GM21619 (cell line): ENCODE measurements around the gene SUGP2.

ENCODE experiments used
- ATAC-seq: cut with Tn5 transposase; IDR thresholded peaks from one replicate; pipeline ENCODE4 v1.9.1; 2021; ENCODE audit not compliant: unreplicated experiment

Gene SUGP2

DNA sequence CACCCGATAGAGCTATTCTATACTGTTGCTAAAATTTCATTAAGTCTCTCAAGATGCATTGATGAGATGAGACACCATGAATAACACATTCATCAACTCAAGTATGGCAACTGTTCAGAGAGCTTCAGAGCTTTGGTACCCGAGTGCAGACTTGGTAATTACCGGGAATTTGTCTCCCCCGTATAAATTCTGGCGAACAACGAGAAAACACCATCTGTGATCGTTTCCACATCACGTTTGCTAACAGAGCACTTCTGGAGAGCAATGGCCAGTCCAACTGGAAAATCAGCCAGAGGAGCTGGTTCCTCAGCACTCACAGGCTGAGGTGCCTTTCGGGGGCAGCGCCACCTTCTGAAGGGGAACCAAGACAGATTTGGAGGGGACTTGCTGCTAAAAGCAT is 40.2 kb downstream of the SUGP2 start:
- ATAC-seq: no peak

DNA sequence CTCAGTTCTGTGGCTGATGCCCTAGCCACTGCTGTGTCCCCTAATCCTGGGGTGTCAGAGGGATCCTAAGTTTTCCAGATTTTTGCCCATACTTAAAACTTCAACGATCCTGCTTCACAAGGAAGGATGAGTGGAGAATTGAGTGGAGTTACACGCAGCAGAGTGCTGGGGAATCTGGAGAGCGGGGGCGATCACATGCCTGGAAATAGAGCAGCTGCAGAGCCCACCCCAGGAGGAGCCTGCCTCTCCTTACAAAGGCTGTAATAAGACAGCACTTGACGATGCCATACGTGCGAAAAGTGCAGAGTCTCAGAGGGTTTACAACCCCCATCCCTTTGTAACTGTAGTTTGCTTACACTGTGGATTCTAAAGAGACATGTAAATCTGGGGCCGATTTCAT is 40.6 kb downstream of the SUGP2 start:
- ATAC-seq: no peak

DNA sequence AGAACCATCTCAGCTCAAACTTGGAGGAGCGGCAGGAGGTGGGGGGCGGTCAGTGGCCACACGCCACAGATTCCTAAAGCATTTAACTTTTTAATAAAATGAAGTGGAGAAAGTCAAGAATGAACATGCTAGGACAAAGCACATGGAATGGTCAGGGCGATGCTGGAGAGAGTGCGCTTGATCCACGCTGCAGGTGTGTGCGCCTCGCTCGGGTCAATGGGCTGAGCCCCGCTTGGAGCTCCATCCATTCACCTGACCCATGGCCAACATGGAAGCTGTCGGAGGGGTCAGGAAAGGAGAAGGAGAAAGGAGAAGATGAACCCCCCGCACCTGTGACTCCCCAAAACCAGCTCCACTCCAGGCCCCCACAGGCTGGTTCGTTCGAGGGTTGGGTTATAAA is 41.8 kb downstream of the SUGP2 start:
- ATAC-seq: no peak

DNA sequence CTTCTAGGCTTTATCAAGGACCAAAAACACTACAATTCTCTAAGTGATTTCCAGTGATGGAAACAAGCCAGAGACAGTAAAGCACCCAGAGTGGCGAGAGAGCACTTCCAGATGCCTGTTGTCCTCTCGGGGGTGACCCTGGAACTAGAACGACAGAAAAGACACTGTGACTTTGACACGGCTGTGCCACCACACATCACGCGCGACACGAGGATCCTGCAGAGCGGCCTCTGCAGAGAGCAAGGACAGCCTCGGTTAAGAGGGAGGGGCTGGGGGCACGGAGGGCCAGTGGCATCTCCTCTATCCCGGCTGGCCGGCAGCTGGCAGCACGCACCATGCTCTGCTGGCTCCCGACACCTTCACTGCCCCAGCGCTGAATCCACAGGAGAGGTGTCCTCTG is 42.3 kb downstream of the SUGP2 start:
- ATAC-seq: no peak

DNA sequence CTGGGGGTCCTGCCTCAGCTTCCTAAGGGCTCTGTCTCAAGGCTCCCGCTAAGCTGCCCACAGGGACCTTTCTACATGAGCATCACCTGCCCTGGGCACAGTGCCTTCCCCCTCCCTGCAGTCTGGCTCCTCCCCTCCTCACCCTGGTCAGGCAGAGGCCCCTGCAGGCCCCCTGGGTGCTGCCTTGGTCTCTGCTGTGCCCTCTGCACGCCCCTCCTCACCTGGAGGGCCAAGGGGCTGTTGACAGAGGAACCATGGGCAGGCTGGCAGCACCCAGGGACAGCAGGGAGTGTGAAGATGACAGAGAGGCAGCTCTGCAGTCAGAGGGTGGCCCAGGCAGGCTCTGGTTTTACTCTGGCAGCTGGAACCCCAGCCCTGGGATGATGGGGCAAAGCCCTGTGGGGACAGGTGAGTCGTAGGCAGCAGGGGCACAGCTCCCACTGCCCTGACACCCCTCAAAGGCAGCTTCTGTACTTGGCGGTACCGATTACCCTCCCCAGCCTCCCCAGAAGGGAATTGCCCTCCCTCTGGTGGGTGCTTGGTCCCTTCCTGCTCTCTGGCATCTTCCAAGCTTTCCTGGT is 43.1 kb downstream of the SUGP2 start:
- ATAC-seq: no peak

DNA sequence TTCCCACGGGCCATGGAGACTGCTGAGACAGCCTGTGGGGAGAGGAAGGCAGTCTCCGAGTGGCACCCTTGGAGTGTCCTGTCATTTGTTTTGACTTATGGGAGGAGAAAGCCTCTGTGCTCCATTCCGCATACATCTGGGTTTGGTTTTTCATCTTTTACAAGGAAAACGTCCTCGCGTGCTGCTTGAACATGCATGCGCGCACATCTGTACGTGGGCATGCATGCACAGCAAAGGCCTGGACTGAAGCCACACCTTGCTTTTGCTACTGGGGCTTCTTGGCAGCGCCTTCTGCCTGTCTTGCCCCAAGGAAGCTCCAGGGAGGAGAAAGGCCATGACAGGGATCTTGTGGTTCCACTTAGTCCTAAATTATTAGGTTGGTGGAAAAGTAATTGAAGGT is 44.0 kb downstream of the SUGP2 start:
- ATAC-seq: no peak

DNA sequence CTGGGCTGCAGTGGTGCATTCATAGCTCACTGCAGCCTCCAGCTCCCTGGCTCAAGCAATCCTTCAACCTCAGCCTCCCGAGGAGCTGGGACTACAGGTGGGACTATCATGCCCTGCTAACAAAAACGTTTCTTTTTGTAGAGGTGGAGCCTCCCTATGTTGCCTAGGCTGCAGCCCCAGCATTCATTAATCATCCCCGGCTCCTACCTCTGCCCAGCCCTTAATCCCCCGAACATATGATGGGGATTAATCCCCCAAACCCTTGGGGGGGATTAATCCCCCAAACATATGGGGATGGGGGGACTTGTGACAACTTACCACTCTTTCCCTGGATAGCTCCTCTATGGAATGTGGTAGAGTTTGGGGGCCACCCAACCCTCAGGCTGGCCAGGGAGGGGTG is 45.9 kb downstream of the SUGP2 start:
- no peak for ATAC-seq

DNA sequence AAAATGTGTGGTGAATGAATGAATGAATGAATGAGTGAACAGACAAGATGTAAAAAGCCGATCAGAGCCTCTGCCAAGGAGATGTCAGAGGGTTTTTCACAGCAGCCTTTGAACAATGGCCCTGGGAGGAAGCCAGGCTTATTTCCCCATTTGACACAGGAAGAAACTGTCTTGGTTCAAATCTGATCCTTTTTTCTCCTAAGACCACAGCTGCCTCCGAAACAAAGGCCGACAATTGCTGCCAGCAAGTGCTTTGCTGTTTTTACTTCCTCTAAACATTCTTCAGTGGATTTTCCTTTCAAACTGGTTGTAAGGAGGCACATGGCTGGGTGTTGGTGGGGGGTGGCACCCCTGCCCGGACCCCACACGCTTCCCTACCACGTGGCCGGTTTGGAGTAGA is 48.1 kb downstream of the SUGP2 start:
- ATAC-seq: no peak

DNA sequence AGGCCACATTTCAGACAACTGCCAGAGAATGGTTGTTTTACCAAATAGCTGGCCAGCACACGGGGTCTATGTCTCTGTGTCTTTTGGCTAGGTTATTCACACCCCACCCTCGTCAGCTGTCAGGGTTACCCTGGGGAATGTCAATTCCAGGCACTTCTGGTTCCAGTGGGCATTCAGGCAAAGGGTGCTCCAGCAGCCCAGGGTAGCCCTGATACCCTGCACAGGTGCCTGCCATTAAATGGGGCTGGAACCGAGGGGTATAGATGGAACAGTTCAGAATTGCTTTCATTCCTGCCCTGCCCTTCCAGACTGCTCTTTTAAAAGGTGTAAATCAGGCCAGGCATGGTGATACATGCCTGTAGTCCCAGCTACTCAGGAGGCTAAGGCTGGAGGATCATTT is 49.1 kb downstream of the SUGP2 start:
- no peak for ATAC-seq

DNA sequence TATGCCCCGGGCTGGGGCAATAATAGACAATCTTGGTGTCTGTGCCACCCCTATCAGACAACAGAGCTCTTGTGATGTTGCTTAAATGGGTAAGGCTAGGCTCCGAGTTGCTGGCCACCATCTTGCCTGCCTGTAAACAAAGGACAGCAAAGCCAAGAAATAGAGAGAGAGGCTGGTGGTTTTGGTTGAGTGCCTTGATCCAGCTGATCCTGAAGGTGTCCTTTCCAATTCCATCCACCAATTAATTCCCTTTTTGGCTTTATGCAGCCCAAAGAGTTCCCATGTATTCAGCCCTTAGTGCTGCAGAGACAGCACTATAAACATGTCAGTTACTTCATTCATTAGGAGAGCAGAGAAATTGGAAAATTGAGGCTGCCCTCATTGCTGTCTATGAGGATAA is 50.6 kb downstream of the SUGP2 start:
- no peak for ATAC-seq

DNA sequence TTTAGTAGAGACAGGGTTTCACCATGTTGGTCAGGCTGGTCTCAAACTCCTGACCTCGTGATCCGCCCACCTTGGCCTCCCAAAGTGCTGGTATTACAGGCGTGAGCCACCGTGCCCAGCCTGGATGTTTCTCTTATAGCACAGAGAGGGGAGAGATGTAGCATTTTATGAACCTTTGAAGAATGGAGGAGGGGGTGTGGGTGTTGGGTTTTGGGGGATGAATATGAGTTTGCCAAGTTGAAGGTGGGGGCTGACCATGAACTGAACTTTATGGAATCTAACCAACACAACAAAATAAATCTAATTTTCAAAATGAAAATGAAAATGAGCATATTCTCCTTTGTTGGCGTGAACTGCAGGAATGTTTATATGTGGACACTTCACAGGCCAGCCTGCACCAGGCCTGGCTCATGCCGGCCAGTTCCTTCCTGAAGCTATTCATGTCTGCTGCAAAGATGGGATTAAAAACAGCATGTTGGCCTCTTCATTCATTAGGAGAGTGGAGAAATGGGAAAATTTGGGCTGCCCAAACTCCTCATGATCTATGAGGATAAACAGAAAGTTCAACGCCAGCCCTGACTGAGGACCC is 52.8 kb downstream of the SUGP2 start:
- no peak for ATAC-seq

DNA sequence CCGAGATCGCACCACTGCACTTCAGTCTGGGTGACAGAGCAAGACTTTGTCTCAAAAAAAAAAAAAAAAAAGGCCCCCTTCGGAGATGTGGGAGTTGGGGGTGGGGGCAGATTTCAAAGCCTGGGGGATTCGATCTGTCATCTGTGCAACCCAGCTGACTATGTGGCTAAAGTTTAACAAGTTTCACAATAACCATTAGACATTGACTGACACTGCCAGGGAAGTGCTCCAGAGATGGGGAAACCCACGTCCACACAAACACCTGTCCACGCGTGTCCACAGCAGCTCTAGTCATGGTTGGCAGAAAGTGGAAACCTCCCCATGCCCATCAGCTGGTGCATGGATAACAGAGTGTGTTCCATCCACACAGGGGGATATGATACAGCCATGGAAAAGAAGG is 54.7 kb downstream of the SUGP2 start:
- no peak for ATAC-seq

DNA sequence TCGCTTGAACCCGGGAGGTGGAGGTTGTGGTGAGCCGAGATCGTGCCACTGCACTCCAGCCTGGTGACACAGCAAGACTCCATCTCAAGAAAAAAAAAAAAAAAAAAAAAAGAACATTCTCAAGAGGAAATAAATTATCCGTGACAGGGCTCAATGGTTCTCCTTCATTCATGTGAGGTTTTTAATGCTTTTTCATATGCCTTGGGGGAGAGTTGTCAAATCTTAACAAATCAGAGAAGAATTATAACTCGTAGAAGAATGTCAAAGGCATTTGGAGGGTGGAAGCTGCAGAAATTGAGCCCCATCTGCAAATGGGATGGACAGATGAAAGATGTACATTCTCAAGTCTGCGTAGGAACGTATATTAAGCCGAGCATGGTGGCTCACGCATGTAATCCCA is 57.4 kb downstream of the SUGP2 start:
- no peak for ATAC-seq

DNA sequence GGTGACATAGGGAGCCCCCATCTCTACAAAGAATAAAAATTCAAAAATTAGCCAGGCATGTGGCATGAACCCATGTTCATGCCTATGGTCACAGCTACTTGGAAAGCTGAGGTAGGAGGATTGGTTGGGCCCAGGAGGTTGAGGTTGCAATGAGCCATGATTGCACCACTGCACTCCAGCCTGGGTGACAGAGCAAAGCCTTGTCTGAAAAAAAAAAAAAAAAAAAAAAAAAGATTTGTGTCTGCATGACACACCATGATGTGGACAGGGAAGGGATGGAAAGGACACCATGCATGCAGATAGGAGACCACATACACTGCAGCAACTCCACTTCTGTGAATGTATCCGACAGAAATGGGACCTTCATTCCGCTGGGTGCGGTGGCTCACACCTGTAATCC is 58.3 kb downstream of the SUGP2 start:
- no peak for ATAC-seq

DNA sequence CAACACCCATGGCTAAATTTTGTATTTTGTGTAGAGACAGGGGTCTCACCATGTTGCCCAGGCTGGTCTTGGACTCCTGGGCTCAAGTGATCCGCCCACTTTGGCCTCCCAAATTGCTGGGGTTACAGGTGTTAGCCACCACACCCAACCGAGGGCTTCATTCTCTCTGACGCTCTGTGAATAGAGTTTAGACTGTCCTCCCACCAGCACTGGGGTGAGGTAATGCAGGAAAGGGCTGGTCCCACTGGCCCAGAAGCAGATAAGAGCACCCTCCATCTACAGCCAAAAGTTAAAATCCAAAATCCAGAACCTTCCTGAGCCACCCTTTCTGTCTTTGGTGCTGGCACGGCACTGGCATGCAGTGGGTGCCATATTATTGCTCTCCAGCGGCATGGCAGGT is 60.5 kb downstream of the SUGP2 start:
- ATAC-seq: no peak

DNA sequence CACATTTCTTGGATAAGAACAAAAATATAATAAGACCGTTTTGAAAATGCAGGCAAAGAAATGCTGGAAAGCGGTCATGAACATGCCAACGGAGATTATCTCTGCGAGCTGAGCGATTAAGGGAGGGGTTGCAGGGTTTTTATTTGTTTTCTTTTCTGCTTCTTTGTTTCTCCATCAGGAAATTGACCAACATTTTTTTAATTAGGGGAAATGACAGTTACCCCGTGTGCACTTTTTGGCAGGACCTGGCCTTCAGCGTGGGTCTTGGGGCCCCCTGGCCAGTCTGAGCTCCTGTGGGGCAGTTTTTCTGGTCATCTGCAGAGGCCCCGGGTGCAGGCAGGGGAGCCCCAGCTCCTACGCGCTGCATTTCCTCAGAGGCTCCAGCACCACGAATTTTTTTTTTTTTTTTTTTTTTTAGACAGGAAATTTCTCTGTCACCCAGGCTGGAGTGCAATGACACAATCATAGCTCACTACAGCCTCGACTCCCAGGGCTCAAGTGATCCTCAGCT is 61.0 kb downstream of the SUGP2 start:
- no peak for ATAC-seq

DNA sequence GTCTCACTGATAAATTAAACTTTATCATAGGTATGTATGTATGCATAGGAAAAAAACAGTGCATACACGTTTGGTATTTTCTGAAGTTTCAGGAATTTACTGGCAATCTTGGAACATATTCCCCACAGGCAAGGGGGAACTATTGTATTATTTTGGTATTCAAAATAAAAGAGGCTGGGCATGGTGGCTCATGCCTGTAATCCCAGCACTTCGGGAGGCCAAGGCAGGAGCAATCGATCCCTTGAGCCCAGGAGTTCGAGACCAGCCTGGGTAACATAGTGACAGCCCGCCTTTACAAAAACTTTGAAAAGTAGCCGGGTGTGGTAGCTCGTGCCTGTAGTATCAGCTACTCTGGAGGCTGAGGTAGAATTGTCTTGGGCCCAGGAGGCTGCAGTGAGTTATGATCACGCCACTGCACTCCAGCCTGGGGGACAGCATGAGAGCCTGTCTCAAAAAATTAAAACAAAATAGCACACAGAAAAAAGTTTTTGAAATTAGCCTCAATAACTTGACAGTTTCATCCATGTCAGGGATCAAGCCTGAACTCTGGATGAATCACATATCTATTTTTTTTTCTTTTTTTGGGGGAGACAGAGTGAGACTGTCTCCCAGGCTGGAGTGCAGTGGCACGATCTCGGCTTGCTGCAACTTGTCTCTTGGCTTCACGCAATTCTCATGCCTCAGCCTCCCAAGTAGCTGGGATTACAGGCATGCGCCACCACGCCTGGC is 63.2 kb downstream of the SUGP2 start:
- ATAC-seq: no peak

DNA sequence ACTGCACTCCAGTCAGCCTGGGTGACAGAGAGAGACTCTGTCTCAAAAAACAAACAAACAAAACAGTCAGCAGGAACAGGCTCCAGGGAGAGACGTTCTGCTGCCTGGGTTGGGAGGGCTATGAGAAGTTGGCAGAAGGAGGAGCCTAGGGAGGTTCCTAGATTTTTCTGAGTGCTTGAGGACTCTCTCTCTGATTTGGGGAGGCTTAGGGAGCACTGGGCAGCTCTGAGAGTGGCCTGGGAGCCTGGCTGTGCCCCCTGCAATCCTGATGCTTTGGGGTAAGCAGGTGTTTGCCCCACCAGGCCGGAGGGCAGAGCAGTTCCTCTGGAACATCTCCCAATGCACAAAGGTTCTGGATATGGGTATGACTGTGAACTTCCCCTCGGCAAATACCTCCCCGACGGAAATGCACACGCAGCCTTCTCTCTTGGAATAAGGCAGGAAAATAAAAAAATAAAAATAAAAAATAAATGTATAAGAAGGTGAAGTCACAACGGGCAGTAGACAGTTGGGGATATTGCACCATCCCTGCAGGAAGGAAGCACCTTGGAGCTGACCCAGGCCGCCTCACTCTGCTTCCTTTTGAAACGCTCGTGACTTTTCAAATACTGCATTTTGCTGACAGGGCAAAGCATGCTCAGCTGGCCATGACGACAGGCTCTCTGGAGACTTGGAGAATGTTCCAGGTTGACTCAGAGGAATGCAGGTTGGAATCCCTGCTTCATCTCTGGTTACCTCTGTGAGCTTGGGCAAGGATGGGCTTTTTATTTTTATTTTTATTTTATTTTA is 65.8 kb downstream of the SUGP2 start:
- no peak for ATAC-seq

DNA sequence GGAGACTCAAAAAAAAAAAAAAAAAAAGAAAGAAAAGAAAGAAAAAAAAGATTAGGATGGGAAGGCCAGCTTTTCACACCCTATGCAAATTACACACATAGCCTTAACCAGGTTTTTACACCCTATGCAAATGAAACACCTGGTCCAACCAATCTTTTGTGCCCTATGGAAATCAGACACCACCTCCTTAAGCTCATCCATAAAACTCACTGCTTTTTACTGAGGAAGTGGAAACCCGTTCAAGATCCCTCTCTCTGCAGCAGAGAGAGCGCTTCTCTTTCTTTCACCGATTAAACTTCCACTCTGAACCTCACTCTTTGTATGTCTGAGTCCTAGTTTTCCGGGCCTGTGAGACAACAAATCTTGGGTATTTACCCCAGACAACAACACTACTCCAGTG is 67.0 kb downstream of the SUGP2 start:
- no peak for ATAC-seq

DNA sequence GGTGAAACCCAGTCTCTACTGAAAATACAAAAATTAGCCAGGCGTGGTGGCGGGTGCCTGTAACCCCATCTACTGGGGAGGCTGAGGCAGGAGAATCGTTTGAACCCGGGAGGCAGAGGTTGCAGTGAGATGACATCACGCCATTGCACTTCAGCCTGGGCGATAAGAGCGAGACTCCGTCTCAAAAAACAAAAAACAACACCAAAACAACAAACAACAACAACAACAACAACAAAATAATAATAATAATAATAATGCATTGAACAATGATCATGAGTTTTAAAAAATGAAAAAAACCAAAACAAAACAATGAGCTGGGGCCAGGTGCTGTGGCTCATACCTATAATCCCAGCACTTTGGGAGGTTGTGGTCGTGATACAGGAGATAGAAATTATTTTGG is 69.2 kb downstream of the SUGP2 start:
- ATAC-seq: no peak

DNA sequence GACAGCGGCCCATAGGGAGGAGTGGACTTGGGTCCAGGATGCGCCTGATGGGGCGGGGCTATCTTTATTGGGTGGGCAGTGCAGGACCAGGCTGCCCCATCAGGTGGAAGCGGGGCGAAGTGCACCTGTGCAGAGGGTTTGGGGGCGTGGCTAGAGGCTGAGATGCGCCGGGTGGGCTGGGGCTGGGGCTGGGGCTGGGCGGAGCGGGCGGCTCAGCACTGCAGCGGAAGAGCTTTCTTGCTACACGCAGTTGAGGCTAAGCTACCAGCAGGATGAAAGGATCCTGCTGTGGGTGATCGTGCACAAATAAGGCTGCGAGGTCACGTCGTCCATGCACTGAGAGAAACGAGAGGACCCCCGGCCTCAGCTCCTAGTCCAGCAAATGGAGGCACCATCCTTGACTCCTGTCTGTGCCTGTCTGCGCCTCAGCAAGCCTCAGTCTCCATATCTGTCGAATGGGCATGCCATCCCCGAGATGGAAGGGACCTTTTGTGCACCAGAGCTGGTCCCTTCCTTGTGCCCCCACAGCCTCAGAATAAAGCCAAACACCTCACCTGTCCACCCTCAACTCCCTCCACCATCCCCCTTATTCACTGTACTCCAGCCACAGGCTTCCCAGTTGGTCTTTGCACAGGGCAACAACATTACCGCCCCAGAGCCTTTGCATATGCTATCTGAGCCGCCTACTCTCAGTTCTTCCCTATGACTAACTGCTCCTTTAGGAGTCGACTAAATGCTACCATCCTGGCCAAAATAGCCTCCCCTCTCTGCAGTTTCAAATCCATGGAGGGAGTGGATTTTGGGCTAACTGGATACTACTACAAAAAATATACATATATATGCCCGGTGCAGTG is 71.3 kb downstream of the SUGP2 start:
- no peak for ATAC-seq
